HCT116 (cell line): Measurements from ENCODE around the gene SH3PXD2A. TPM values are rescaled to one million over a fixed set of nuclear protein-coding genes. Genes with fewer than 3 reads are reported as not detected.

Experiments used
- ATAC-seq: fragments of 200-7000 bp; cut with Tn5 transposase; 2 replicates; pipeline ENCODE4 v1.9.1; 2020; ENCODE audit warnings: mild to moderate bottlenecking, moderate library complexity
- BruUV-seq: library from RNA; stranded (reverse); fragments of 400-500 nt; replicated peaks from 2 replicates; lab custom pipeline; 2021; lab: Mats Ljungman, UMichigan
- CTCF ChIA-PET: fragments of 300-600 bp; sonication (Branson Sonifier 250); formaldehyde crosslinking; loops from one replicate; lab custom pipeline; 2021; ENCODE audit warnings: antibody characterized with exemption; lab: Charles Lee
- POLR2A ChIA-PET: fragments of 300-600, 350-600 bp; sonication (Branson Sonifier 250); formaldehyde crosslinking; loops from one replicate; lab custom pipeline; 2021; ENCODE audit warnings: antibody characterized with exemption; lab: Charles Lee
- RAD21 ChIA-PET, 2 experiments: fragments of 300-600 bp; sonication (Branson Sonifier 250); formaldehyde crosslinking; loops; one replicate each; lab custom pipeline; 2023; ENCODE audit warnings: low total read pairs in 2 of 2; ENCODE audit not compliant: uncharacterized antibody in 2 of 2, unreplicated experiment in 2 of 2, low non-redundant PET in 1 of 2; lab: Charles Lee
- DNase-seq: peaks from one replicate; pipeline ENCODE4 v3.0.0-alpha.2; 2010; ENCODE audit warnings: low read depth, low spot score
- H2AFZ ChIP-seq: fragments of 200-600 bp; shearing (Covaris generic), sonication (generic); 2 replicates; pipeline ENCODE4 v1.6.1; 2017; ENCODE audit warnings: low read depth, mixed run types, mixed read lengths, antibody characterized with exemption, low read length; ENCODE audit not compliant: poor library complexity, severe bottlenecking
- H3K27ac ChIP-seq: 2 replicates; pipeline ENCODE4 v1.5.1; 2012; ENCODE audit warnings: low read depth, low read length
- H3K27me3 ChIP-seq: fragments of 200-600 bp; sonication (generic); 2 replicates; pipeline ENCODE4 v1.6.1; 2016; ENCODE audit warnings: mixed run types, low read length, mixed read lengths; ENCODE audit not compliant: insufficient read depth
- H3K36me3 ChIP-seq, 2 experiments: fragments of 200-500 bp in 1 of 2; fragments of 200-600 bp in 1 of 2; sonication (Bioruptor generic) in 1 of 2; sonication (generic) in 1 of 2; 2 replicates each; pipeline versions ENCODE4 v1.5.1 to v1.6.1; 2014 to 2016; ENCODE audit warnings: low read length in 2 of 2, inconsistent platforms in 1 of 2, mixed read lengths in 1 of 2, mixed run types in 1 of 2; ENCODE audit not compliant: insufficient read depth in 2 of 2, control insufficient read depth in 1 of 2
- H3K4me1 ChIP-seq, 2 experiments: fragments of 200-600 bp in 1 of 2; sonication (generic) in 1 of 2; 2 replicates each; pipeline versions ENCODE4 v1.5.1 to v1.6.1; 2012 to 2017; ENCODE audit warnings: low read length in 2 of 2, inconsistent platforms in 1 of 2, mild to moderate bottlenecking in 1 of 2, mixed read lengths in 1 of 2, mixed run types in 1 of 2, moderate library complexity in 1 of 2; ENCODE audit not compliant: insufficient read depth in 2 of 2, control insufficient read depth in 1 of 2
- H3K4me2 ChIP-seq: fragments of 200-600 bp; sonication (generic); 2 replicates; pipeline ENCODE4 v1.6.1; 2017; ENCODE audit warnings: mixed run types, low read length, mixed read lengths
- H3K4me3 ChIP-seq, 2 experiments: fragments of 200-600 bp in 1 of 2; sonication (generic) in 1 of 2; replicated peaks in 1 of 2; 2 replicates each; pipeline ENCODE4 v1.5.1; 2011 to 2016; ENCODE audit warnings: low read length in 2 of 2, control low read depth in 1 of 2, low read depth in 1 of 2, mild to moderate bottlenecking in 1 of 2, mixed read lengths in 1 of 2, mixed run types in 1 of 2
- H3K79me2 ChIP-seq: fragments of 200-600 bp; sonication (generic); 2 replicates; pipeline ENCODE4 v1.6.1; 2017; ENCODE audit warnings: mild to moderate bottlenecking, mixed run types, low read length, moderate library complexity, mixed read lengths; ENCODE audit not compliant: insufficient read depth
- H3K9ac ChIP-seq: fragments of 200-600 bp; sonication (generic); 2 replicates; pipeline ENCODE4 v1.6.1; 2016; ENCODE audit warnings: low read length, mixed read lengths
- H3K9me2 ChIP-seq: fragments of 200-600 bp; sonication (generic), shearing (Covaris generic); 2 replicates; pipeline ENCODE4 v1.6.1; 2017; ENCODE audit warnings: mixed run types, mild to moderate bottlenecking, moderate library complexity; ENCODE audit not compliant: insufficient read depth
- H3K9me3 ChIP-seq, 2 experiments: fragments of 200-500 bp in 1 of 2; fragments of 200-600 bp in 1 of 2; sonication (Bioruptor generic) in 1 of 2; sonication (generic) in 1 of 2; 2 replicates each; pipeline ENCODE4 v1.6.1; 2014 to 2017; ENCODE audit warnings: low read length in 2 of 2, mixed read lengths in 2 of 2, inconsistent platforms in 1 of 2, low read depth in 1 of 2, mild to moderate bottlenecking in 1 of 2, mixed run types in 1 of 2, moderate library complexity in 1 of 2; ENCODE audit not compliant: control insufficient read depth in 1 of 2, insufficient read depth in 1 of 2
- H4K20me1 ChIP-seq: fragments of 200-600 bp; sonication (generic), shearing (Covaris generic); 2 replicates; pipeline ENCODE4 v1.6.1; 2017; ENCODE audit warnings: mixed run types, mild to moderate bottlenecking, moderate library complexity; ENCODE audit not compliant: insufficient read depth
- ELF1 ChIP-seq: IDR thresholded peaks from 2 replicates; pipeline ENCODE4 v1.6.1; 2012; ENCODE audit warnings: low read depth, borderline replicate concordance
- EZH2 ChIP-seq: fragments of 200-600 bp; sonication (generic); IDR thresholded peaks from 2 replicates; pipeline ENCODE4 v1.6.1; 2017; ENCODE audit warnings: antibody characterized with exemption, mixed run types
- EZH2phosphoT487 ChIP-seq: fragments of 200-600 bp; IDR thresholded peaks from 2 replicates; pipeline ENCODE4 v1.6.1; 2018; ENCODE audit warnings: antibody characterized with exemption, borderline replicate concordance
- JUND ChIP-seq: IDR thresholded peaks from 2 replicates; pipeline ENCODE4 v1.6.1; 2012
- POLR2A ChIP-seq: IDR thresholded peaks from 2 replicates; pipeline ENCODE4 v1.7.0; 2011; ENCODE audit warnings: borderline replicate concordance; ENCODE audit not compliant: insufficient read depth, insufficient read length; ENCODE audit errors: extremely low read depth
- POLR2AphosphoS5 ChIP-seq: IDR thresholded peaks from 2 replicates; pipeline ENCODE4 v1.6.1; 2011; ENCODE audit warnings: mild to moderate bottlenecking, low read depth, low read length, moderate library complexity
- SP1 ChIP-seq: IDR thresholded peaks from 2 replicates; pipeline ENCODE4 v1.6.1; 2012; ENCODE audit warnings: low read depth
- TCF7L2 ChIP-seq: IDR thresholded peaks from 2 replicates; pipeline ENCODE4 v1.7.0; 2011; ENCODE audit warnings: borderline replicate concordance, inconsistent platforms; ENCODE audit not compliant: insufficient read depth, insufficient read length; ENCODE audit errors: extremely low read depth
- ZNF274 ChIP-seq: fragments of 200-500 bp; sonication (Bioruptor generic); IDR thresholded peaks from 2 replicates; pipeline ENCODE4 v1.6.1; 2014; ENCODE audit warnings: mild to moderate bottlenecking, low read depth, low read length, inconsistent platforms
- intact Hi-C: fragments of 100-400 bp; cut with micrococcal nuclease; formaldehyde crosslinking; loops from 2 replicates; pipeline ENCODE4 v1.10.0; 2022
- total RNA-seq: library from RNA; stranded (reverse); gene quantifications from one replicate; pipeline ENCODE4 v1.2.1, GENCODE V29; 2021; ENCODE audit not compliant: unreplicated experiment
- TF ChIP-seq, protein P1 (sequence below): IDR thresholded peaks from 2 replicates; pipeline ENCODE4 v1.6.1; 2012
- TF ChIP-seq, protein P2 (sequence below), 3 experiments: fragments of 200-600 bp in 1 of 3; sonication (generic) in 1 of 3; IDR thresholded peaks in 2 of 3; conservative IDR thresholded peaks in 1 of 3; 2 replicates each; pipeline ENCODE4 v1.5.1; 2012 to 2017; ENCODE audit warnings: low read depth in 2 of 3, low read length in 2 of 3, antibody characterized with exemption in 1 of 3, borderline replicate concordance in 1 of 3, control low read depth in 1 of 3, mild to moderate bottlenecking in 1 of 3, mixed read lengths in 1 of 3, mixed run types in 1 of 3, moderate library complexity in 1 of 3; ENCODE audit not compliant: insufficient read depth in 1 of 3
- TF ChIP-seq, protein P3 (sequence below): IDR thresholded peaks from 2 replicates; pipeline ENCODE4 v1.6.1; 2011; ENCODE audit warnings: mild to moderate bottlenecking, low read length, moderate library complexity; ENCODE audit not compliant: insufficient replicate concordance; ENCODE audit errors: extremely low read depth

Gene SH3PXD2A
- total RNA-seq, 1 experiment from 2014 or later = 8.7 TPM

DNA sequence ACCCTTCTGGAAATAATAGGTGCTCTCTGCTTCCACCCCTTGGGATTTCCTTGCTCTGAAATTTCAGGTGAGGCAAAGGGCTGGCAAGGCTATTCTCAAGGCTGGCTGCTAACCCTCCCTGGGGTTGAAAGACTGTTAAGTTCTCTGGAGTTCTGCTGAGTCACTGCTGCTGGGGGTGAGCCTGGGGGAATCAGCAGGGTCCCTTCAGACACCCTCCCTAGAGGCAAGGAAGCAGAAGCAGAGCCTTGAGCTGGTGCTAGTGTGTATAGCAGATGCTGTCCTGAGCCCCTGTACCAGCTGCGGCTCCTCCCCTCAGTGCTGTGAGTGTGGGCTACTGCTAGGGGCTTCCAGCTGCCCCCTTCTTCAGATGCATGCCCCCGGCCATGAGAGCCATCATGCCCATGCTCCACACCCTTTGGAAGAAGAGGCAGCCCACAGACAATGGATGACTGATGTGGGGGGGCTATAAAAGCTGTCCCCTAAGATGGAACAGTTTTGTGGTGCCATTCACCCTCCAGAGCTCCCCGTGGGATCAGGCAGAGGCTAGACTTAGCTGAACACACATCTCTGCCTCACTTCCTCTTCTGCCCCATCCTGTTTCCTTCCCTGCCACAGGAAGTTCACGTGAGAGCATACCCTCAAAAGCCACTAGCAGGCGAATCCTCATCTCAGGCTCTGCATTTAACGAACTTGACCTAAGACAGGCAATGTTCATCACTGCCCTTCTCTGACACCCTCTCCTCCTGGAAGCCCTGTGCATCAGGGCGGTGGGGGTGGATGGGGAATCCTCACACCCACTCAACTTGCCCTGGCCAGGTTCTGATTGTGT lies 91.8 kb downstream of the SH3PXD2A start:
- TF ChIP-seq ELF1 (no peak), TCF7L2 (no peak)
- peaks cover 12 to 55% of the 10 kb centered on the region in 2 experiments for H3K4me1 ChIP-seq
- ATAC-seq = no peak
- no peak for DNase-seq
- H3K9ac ChIP-seq = no peak overlapping the region
- no peak overlapping the region for H3K4me2 ChIP-seq
- H3K9me3 ChIP-seq = no peaks in the 10 kb centered on the region
- no peak overlapping the region for H3K4me3 ChIP-seq
- no peak overlapping the region for H2AFZ ChIP-seq
- intact Hi-C loops = no loop called here
- no peak overlapping the region for H3K27ac ChIP-seq
- no TSS peak for BruUV-seq
- no peaks in the 10 kb centered on the region for H3K27me3 ChIP-seq
- H4K20me1 ChIP-seq = no peaks in the 10 kb centered on the region
- no peaks in the 10 kb centered on the region for H3K9me2 ChIP-seq
- POLR2A ChIA-PET = interaction anchor here (1.6 to 1.9 kb wide), 2 partner anchors 9 to 18 kb away, joined by 5 to 7 read pairs; no protein-coding TSS in a partner anchor
- CTCF ChIA-PET = interaction anchor here (2.1 kb wide), 1 partner anchor 11 kb away, joined by 9 read pairs; no protein-coding TSS in a partner anchor
- H3K79me2 ChIP-seq = no peaks in the 10 kb centered on the region
- RAD21 ChIA-PET = no interaction called here
- no peaks in the 10 kb centered on the region for H3K36me3 ChIP-seq

DNA sequence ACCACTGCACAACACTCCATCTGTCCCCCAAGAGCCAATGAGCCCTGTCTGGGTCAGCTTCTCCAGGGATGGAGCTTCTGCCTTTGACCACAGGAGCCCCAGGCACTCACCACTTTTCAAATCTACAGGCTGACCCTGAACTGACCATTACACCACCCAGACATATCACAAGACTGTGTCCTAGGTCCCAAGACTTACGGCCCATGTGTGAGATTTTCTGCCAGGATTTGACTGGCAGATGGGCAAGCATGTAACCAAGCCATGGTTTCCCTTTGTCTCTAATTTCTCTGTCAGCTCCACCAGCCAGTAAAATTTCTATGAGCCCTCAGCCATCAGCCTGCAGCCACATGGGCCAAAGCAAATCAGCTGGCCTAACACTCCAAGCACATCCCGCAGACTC lies 92.5 kb downstream of the SH3PXD2A start:
- no TSS peak for BruUV-seq
- CTCF ChIA-PET = interaction anchor here (2.1 kb wide), 1 partner anchor 10 kb away, joined by 9 read pairs; no protein-coding TSS in a partner anchor
- intact Hi-C loops = no loop called here
- TF ChIP-seq JUND (no peak), EZH2 (no peak), EZH2phosphoT487 (no peak), SP1 (no peak), POLR2A (no peak), ELF1 (no peak), POLR2AphosphoS5 (no peak), ZNF274 (no peak)
- TF ChIP-seq, protein P1, sequence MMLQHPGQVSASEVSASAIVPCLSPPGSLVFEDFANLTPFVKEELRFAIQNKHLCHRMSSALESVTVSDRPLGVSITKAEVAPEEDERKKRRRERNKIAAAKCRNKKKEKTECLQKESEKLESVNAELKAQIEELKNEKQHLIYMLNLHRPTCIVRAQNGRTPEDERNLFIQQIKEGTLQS = no peak
- TF ChIP-seq, protein P2, sequence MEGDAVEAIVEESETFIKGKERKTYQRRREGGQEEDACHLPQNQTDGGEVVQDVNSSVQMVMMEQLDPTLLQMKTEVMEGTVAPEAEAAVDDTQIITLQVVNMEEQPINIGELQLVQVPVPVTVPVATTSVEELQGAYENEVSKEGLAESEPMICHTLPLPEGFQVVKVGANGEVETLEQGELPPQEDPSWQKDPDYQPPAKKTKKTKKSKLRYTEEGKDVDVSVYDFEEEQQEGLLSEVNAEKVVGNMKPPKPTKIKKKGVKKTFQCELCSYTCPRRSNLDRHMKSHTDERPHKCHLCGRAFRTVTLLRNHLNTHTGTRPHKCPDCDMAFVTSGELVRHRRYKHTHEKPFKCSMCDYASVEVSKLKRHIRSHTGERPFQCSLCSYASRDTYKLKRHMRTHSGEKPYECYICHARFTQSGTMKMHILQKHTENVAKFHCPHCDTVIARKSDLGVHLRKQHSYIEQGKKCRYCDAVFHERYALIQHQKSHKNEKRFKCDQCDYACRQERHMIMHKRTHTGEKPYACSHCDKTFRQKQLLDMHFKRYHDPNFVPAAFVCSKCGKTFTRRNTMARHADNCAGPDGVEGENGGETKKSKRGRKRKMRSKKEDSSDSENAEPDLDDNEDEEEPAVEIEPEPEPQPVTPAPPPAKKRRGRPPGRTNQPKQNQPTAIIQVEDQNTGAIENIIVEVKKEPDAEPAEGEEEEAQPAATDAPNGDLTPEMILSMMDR (IDR thresholded peaks at IDR 0.05 in 2 of 3, conservative IDR thresholded peaks at IDR 0.05 in 1 of 3; ENCODE audit: borderline replicate concordance in 1 of 3, insufficient read depth in 1 of 3, low read depth in 2 of 3, low read length in 2 of 3) = no peak
- TF ChIP-seq, protein P3, sequence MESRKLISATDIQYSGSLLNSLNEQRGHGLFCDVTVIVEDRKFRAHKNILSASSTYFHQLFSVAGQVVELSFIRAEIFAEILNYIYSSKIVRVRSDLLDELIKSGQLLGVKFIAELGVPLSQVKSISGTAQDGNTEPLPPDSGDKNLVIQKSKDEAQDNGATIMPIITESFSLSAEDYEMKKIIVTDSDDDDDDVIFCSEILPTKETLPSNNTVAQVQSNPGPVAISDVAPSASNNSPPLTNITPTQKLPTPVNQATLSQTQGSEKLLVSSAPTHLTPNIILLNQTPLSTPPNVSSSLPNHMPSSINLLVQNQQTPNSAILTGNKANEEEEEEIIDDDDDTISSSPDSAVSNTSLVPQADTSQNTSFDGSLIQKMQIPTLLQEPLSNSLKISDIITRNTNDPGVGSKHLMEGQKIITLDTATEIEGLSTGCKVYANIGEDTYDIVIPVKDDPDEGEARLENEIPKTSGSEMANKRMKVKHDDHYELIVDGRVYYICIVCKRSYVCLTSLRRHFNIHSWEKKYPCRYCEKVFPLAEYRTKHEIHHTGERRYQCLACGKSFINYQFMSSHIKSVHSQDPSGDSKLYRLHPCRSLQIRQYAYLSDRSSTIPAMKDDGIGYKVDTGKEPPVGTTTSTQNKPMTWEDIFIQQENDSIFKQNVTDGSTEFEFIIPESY = no peak
- Histone ChIP-seq H3K79me2 (no peaks in the 10 kb centered on the region), H3K36me3 (no peaks in the 10 kb centered on the region), H3K9me3 (no peaks in the 10 kb centered on the region), H3K27ac (no peak overlapping the region), H4K20me1 (no peaks in the 10 kb centered on the region), H3K4me1 (peaks cover 12 to 62% of the 10 kb centered on the region in 2 experiments), H2AFZ (no peak overlapping the region), H3K9me2 (no peaks in the 10 kb centered on the region), H3K4me2 (no peak overlapping the region), H3K9ac (no peak overlapping the region), H3K27me3 (no peaks in the 10 kb centered on the region), H3K4me3 (no peak overlapping the region)
- DNase-seq (no peak), ATAC-seq (no peak)
- RAD21 ChIA-PET = no interaction called here
- POLR2A ChIA-PET = interaction anchor here (1.6 to 1.9 kb wide), 2 partner anchors 10 to 18 kb away, joined by 5 to 7 read pairs; no protein-coding TSS in a partner anchor
